ENCODE results near the gene RNF157.

RNF157 gene

GRCh38 chr17:76154936-76155845, 85.1 kb downstream of the RNF157 start:
- no peak for DNase-seq

GRCh38 chr17:76154292-76154691, 86.0 kb downstream of the RNF157 start:
- no peak for DNase-seq

- no peak for DNase-seq
Measured at GRCh38 chr17:76153640-76154039, 86.7 kb downstream of the RNF157 start.

- DNase-seq, result no peak
Measured at GRCh38 chr17:76153202-76153601, 87.1 kb downstream of the RNF157 start.

- DNase-seq, result no peak
Measured at GRCh38 chr17:76152591-76152990, 87.7 kb downstream of the RNF157 start.

GRCh38 chr17:76151896-76152454, 88.3 kb downstream of the RNF157 start:
- DNase-seq, result no peak

GRCh38 chr17:76150712-76151622, 89.3 kb downstream of the RNF157 start:
- no peak for DNase-seq

GRCh38 chr17:76149214-76149613, 91.1 kb downstream of the RNF157 start:
- no peak for DNase-seq

GRCh38 chr17:76148015-76148326, 92.3 kb downstream of the RNF157 start:
- DNase-seq, result no peak

- peak; percentile 26 to 36 for DNase-seq
Measured at GRCh38 chr17:76147211-76148014, 92.9 kb downstream of the RNF157 start.

GRCh38 chr17:76146053-76146851, 94.0 kb downstream of the RNF157 start:
- no peak for DNase-seq

- DNase-seq, result peak in 1 of 2 donors; percentile 6
Measured at GRCh38 chr17:76145231-76146052, 94.9 kb downstream of the RNF157 start.

GRCh38 chr17:76142585-76143041, 97.7 kb downstream of the RNF157 start:
- no peak for DNase-seq

- DNase-seq, result no peak
Measured at GRCh38 chr17:76142039-76142584, 98.2 kb downstream of the RNF157 start.

GRCh38 chr17:76141212-76142038, 98.9 kb downstream of the RNF157 start, which contains the start of gene FOXJ1:
Gene FOXJ1, minus strand, starts transcription at chr17:76141245. Its CDS starts 850 bp downstream, at chr17:76140395.
- peak; percentile 88 to 93 for DNase-seq

- DNase-seq, result no peak
Measured at GRCh38 chr17:76140661-76141211, 99.6 kb downstream of the RNF157 start.

- peak in 1 of 2 donors; percentile 8 for DNase-seq
Measured at GRCh38 chr17:76139801-76140660, 100.3 kb downstream of the RNF157 start.
